Cardiac septum (tissue), 1 donor: ENCODE results near the gene SET. TPM values are rescaled to one million over a fixed set of nuclear protein-coding genes. Genes with fewer than 3 reads are reported as not detected.
"Not testable (repeated sequence)": the region's sequence is repeated elsewhere in the genome, so short reads cannot be mapped to it uniquely, and the experiment has no call there.

ENCODE experiments used
- DNase-seq: peaks from one replicate; pipeline ENCODE4 v3.0.0-alpha.2; 2020; ENCODE audit warnings: low spot score
- intact Hi-C: fragments of 100-400 bp; cut with DNase I; formaldehyde crosslinking; loops from one replicate; pipeline ENCODE4 v1.14.0; 2022
- long read RNA-seq: library from polyadenylated mRNA; unstranded; transcript quantifications from one replicate; pipeline ENCODE4 v2.0.0, GENCODE V29; 2021
- total RNA-seq: library from RNA; stranded (reverse); fragmentation: NEBNext Ultra II Directional; extraction: Animal tissue kit (Norgen Biotek cat#: 25700); gene quantifications from one replicate; pipeline ENCODE4 v1.2.1, GENCODE V29; 2021
- donor health status: DM: no; HTN: no; CAD: no.

Gene SET, protein sequence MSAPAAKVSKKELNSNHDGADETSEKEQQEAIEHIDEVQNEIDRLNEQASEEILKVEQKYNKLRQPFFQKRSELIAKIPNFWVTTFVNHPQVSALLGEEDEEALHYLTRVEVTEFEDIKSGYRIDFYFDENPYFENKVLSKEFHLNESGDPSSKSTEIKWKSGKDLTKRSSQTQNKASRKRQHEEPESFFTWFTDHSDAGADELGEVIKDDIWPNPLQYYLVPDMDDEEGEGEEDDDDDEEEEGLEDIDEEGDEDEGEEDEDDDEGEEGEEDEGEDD
- total RNA-seq, result 212 TPM
- long read RNA-seq, transcript SET-204 (8 exons, 2,850 nt), result minor isoform, 5 of 397 reads
- long read RNA-seq, transcript SET-201 (8 exons, 2,915 nt), result major isoform, 335 of 397 reads
- long read RNA-seq, partial matches to known transcripts, result 48 of 397 reads
- long read RNA-seq, other reads (novel, unspliced or antisense), result 9 of 397 reads

DNA sequence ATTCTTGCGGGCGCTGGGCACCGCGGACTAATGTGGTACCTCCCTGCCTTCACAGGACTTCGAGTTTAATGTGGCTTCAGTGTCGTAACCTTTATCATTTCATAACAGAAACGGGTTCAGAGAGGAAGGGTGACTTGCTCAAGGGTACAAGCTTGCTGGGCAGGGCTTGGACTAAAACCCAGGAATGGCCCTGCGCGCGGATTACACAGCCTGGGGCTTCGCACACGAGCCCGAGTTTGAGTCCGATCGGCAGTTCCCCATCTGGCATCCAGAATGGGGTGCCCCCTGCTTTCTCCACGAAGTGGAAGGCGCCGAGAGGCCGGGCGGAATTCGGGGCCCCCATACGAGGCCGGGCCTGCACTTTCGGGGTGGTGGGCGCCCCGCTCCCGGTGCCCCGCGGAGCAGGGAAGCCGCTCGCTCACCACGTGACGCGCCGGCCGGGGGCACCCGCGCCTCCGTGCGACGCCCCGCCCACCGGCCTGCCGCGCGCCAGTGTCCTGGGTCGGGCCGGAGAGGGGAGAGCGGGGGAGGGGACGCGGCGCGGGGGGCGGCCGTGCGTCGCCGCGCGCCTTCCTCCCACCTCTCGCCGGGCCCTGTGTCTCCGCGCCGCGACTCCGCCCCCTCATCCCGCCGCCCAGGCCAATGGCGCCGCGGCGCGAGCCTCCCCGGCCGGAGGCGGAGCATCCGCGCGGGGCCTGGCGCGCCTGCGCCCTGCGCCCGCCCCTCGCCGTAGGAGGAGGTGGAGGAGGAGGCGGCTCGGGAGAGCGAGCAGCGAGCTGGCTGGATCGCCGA lies at the start of gene SET:
SET (plus strand) TSS at position 722 of the 792 bp plus-strand sequence. CDS start 361 bp downstream, outside the sequence.
- DNase-seq, result peak; percentile 96
- intact Hi-C loops, result loop anchor here (2.0 kb wide), 3 partner anchors 14 to 54 kb away; partner anchors contain the start of genes DYNC2I2 and PKN3

- intact Hi-C loops, result no loop called here
- DNase-seq, result no peak
Observed at GRCh38 chr9:128640603-128641002, 48.4 kb upstream of the SET start.

GRCh38 chr9:128642675-128643245 lies 46.3 kb upstream of the SET start:
- DNase-seq, result no peak
- intact Hi-C loops, result no loop called here

- intact Hi-C loops, result no loop called here
- DNase-seq, result no peak
Observed at GRCh38 chr9:128643519-128644300, 45.3 kb upstream of the SET start.

DNA sequence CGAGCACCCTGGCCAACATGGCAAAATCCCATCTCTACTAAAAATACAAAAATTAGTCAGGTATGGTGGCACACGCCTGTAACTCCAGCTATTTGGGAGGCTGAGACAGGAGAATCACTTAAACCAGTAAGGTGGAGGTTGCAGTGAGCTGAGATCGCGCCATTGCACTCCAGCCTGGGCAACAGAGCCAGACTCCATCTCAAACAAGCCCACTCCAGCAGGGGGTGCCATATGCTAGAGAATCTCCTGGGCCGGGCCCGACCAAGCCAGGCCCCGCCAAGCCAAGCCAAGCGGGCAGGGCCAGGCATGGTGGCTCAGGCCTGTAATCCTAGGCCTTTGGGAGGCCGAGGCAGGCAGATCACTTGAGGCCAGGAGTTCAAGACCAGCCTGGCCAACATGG lies 40.8 kb upstream of the SET start:
- intact Hi-C loops, DNase-seq: not testable (repeated sequence)

GRCh38 chr9:128651798-128652197 lies 37.2 kb upstream of the SET start:
- intact Hi-C loops, result no loop called here
- DNase-seq, result no peak

- intact Hi-C loops, result no loop called here
- DNase-seq, result no peak
Observed at GRCh38 chr9:128653908-128654307, 35.1 kb upstream of the SET start.

GRCh38 chr9:128654481-128654880 lies 34.5 kb upstream of the SET start:
- no peak for DNase-seq
- intact Hi-C loops, result no loop called here

GRCh38 chr9:128656416-128657343 lies 32.3 kb upstream of the SET start, which contains the start of gene DYNC2I2:
TSS of gene DYNC2I2 (minus strand) at chr9:128656847. CDS start at chr9:128656726, 121 bp downstream.
- intact Hi-C loops, result loop anchor here (2.0 kb wide), 1 partner anchor 32 kb away; the partner anchor contains the start of gene SET
- peak; percentile 99 for DNase-seq

DNA sequence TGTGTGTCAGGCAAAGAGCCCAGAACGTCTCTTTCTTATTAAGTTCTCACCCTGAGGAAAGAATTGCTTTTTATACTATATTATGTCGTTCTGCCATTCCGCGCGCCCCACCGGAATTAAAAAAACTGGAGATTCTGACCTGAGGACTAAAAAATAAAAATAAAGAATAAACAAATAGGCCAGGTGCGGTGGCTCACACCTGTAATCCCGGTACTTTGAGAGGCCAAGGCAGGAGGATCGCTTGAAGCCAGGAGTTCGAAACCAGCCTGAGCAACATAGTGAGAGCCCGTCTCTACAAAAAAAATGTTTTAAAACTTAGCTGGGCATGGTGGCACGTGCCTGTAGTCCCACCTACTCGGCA lies 31.7 kb upstream of the SET start:
- intact Hi-C loops, result loop anchor here (2.0 kb wide), 1 partner anchor 31 kb away; the partner anchor contains the start of gene SET
- no peak for DNase-seq

DNA sequence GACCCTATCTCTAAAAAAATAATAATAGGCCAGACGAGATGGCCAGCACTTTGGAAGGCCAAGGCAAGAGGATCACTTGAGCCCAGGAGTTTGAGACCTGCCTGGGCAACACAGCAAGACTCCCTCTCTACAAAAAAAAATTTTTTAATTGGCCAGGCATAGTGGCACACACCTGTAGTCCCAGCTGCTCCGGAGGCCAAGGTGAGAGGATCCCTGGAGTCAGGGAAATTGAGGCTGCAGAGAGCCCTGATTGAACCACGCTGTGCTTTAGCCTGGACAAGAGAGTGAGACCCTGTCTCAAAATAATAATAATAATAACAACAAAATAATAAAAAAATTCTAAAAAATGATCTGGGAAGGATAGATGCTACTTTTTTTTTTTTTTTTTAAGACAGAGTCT lies 31.2 kb upstream of the SET start:
- intact Hi-C loops, result loop anchor here (2.0 kb wide), 1 partner anchor 31 kb away; the partner anchor contains the start of gene SET
- no peak for DNase-seq

- intact Hi-C loops, result not testable (repeated sequence)
Observed at GRCh38 chr9:128666481-128666941, 22.5 kb upstream of the SET start.

GRCh38 chr9:128669786-128670185 lies 19.2 kb upstream of the SET start:
- intact Hi-C loops, result no loop called here
- no peak for DNase-seq

More at GRCh38 chr9:128666481-128666941, 22.5 kb upstream of the SET start:
- DNase-seq, result not testable (repeated sequence)

DNA sequence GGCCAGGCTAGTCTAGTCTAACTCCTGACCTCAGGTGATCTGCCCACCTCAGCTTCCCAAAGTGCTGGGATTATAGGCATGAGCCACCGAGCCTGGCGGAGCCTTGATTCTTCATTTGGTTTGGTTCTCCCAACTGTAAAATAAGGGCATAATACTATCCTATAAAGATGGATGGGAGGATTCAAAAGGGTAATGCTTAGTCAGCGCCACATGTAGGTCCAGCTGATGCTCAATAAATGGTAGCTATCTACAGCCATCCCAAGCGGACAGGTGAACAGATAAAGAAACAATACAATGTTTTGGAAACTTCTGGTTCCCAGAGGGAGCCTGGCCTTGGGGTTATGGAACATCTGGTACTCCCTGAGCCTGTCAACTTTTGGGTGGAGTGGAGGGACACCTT lies 13.6 kb upstream of the SET start:
- no peak for DNase-seq
- intact Hi-C loops, result no loop called here

GRCh38 chr9:128677794-128678193 lies 11.2 kb upstream of the SET start:
- intact Hi-C loops, result no loop called here
- no peak for DNase-seq

GRCh38 chr9:128683340-128684064 lies 5.5 kb upstream of the SET start:
- intact Hi-C loops, result no loop called here
- no peak for DNase-seq

DNA sequence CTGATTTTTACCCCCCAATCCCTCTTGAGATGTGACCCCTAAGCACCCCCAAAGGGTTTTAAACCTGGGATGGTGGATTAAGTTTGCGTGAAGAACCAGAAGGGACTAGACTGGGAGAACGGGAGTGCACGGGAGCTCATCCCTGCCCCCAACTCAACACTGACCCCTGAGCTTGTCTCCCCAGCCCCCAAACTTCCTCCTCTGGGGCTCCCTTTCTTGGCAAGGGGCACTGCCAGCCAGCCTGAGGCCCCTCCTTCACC lies 5.0 kb upstream of the SET start:
- DNase-seq, result no peak
- intact Hi-C loops, result no loop called here
